NCI-H1417 treated with DMSO at 0.1 percent for 48 hours (cell line): Measurements from ENCODE around the gene PAK5.

ENCODE experiments used
- DNase-seq: peaks from one replicate; lab custom pipeline; 2025; lab: John Stamatoyannopoulos, UW

The PAK5 gene

GRCh38 chr20:9493803-9494202, 345.1 kb downstream of the PAK5 start:
- no peak for DNase-seq

- DNase-seq: no peak
These were observed 346.8 kb downstream of the PAK5 start for GRCh38 chr20:9492067-9492466.

- DNase-seq: no peak
These were observed 347.6 kb downstream of the PAK5 start for GRCh38 chr20:9491324-9491723.

DNA sequence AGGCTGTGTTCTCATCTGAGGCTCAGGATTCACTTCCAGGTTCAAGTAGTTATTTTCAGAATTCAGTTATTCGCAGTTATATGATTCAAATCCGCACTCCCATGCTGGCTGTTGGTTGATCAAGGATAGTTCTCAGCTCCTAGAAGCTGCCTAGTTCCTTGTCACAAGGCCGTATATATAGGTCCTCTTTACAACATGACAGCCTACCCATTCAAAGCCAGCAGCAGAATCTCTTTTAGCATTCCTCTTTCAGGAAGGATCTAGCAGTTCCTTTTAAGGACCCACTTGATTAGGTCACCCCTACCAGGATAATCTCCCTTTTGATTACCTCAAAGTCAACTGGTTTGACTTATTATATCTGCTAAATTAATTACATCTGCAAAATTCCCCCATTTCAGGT, 348.2 kb downstream of the PAK5 start:
- DNase-seq: no peak

GRCh38 chr20:9490161-9490560, 348.7 kb downstream of the PAK5 start:
- DNase-seq: no peak

GRCh38 chr20:9488063-9488462, 350.8 kb downstream of the PAK5 start:
- no peak for DNase-seq
